GM21576 (cell line): ENCODE measurements around the gene SLC36A1.
"Not testable (repeated sequence)": the region's sequence is repeated elsewhere in the genome, so short reads cannot be mapped to it uniquely, and the experiment has no call there.

Source experiments
- ATAC-seq: cut with Tn5 transposase; IDR thresholded peaks from one replicate; pipeline ENCODE4 v1.9.1; 2021; ENCODE audit warnings: mild to moderate bottlenecking, moderate library complexity; ENCODE audit not compliant: unreplicated experiment

SLC36A1 gene

GRCh38 chr5:151483176-151483575 lies 35.8 kb downstream of the SLC36A1 start:
- no peak for ATAC-seq

GRCh38 chr5:151483647-151484046 lies 36.2 kb downstream of the SLC36A1 start:
- no peak for ATAC-seq

- no peak for ATAC-seq
These were observed 40.1 kb downstream of the SLC36A1 start for GRCh38 chr5:151487544-151487943.

- ATAC-seq = no peak
These were observed 43.2 kb downstream of the SLC36A1 start for GRCh38 chr5:151490627-151491026.

- no peak for ATAC-seq
These were observed 43.7 kb downstream of the SLC36A1 start for GRCh38 chr5:151491062-151491461.

- no peak for ATAC-seq
These were observed 45.3 kb downstream of the SLC36A1 start for GRCh38 chr5:151492729-151493128.

- no peak for ATAC-seq
These were observed 46.3 kb downstream of the SLC36A1 start for GRCh38 chr5:151493665-151494064.

GRCh38 chr5:151495320-151495719 lies 47.9 kb downstream of the SLC36A1 start:
- no peak for ATAC-seq

- no peak for ATAC-seq
These were observed 48.7 kb downstream of the SLC36A1 start for GRCh38 chr5:151496041-151496484.

- ATAC-seq = no peak
These were observed 50.1 kb downstream of the SLC36A1 start for GRCh38 chr5:151497391-151498002.

GRCh38 chr5:151498395-151499155 lies 51.2 kb downstream of the SLC36A1 start:
- no peak for ATAC-seq

GRCh38 chr5:151499501-151500035 lies 52.2 kb downstream of the SLC36A1 start:
- no peak for ATAC-seq

GRCh38 chr5:151504006-151504405 lies 56.6 kb downstream of the SLC36A1 start:
- ATAC-seq = no peak

- not testable (repeated sequence) for ATAC-seq
These were observed 60.9 kb downstream of the SLC36A1 start for GRCh38 chr5:151508308-151508707.

- ATAC-seq = no peak
These were observed 61.8 kb downstream of the SLC36A1 start for GRCh38 chr5:151509231-151509630.

GRCh38 chr5:151509836-151510235 lies 62.4 kb downstream of the SLC36A1 start:
- no peak for ATAC-seq

GRCh38 chr5:151517122-151517920 lies 69.9 kb downstream of the SLC36A1 start:
- no peak for ATAC-seq

- no peak for ATAC-seq
These were observed 72.9 kb downstream of the SLC36A1 start for GRCh38 chr5:151520294-151520693.

- ATAC-seq = no peak
These were observed 74.8 kb downstream of the SLC36A1 start for GRCh38 chr5:151522226-151522625.

- ATAC-seq = peak; percentile 85
These were observed 75.9 kb downstream of the SLC36A1 start for GRCh38 chr5:151523335-151523734.

GRCh38 chr5:151528153-151528552 lies 80.8 kb downstream of the SLC36A1 start:
- ATAC-seq = no peak
